Bronchial epithelial cell (primary cell): ENCODE data around the gene FADS3. TPM values are rescaled to one million over a fixed set of nuclear protein-coding genes. Genes with fewer than 3 reads are reported as not detected.

Source experiments
- DNase-seq: peaks from one replicate; pipeline ENCODE4 v3.0.0-alpha.2; 2010; ENCODE audit warnings: low read depth
- FAIRE-seq: peaks from 2 replicates; lab custom pipeline; 2011; peaks lifted over from hg19 to GRCh38; lab: Jason Lieb, UNC
- H3K27me3 ChIP-seq: 2 replicates; pipeline ENCODE4 v1.5.1; 2011; ENCODE audit warnings: low read length; ENCODE audit not compliant: control insufficient read depth, insufficient read depth
- H3K36me3 ChIP-seq: 2 replicates; pipeline ENCODE4 v1.5.1; 2011; ENCODE audit warnings: low read length; ENCODE audit not compliant: control insufficient read depth, insufficient read depth
- H3K4me3 ChIP-seq: 2 replicates; pipeline ENCODE4 v1.5.1; 2011; ENCODE audit warnings: mild to moderate bottlenecking, low read depth, low read length, control low read depth
- CTCF ChIP-seq: IDR thresholded peaks from 2 replicates; pipeline ENCODE4 v1.5.1; 2011; ENCODE audit warnings: mild to moderate bottlenecking, moderate library complexity, low read length, control low read depth, inconsistent platforms; ENCODE audit not compliant: insufficient read depth, severe bottlenecking
- total RNA-seq: library from RNA; depleted of rRNA; stranded (reverse); fragments of >200 nt; gene quantifications from 2 replicates; pipeline ENCODE4 v1.2.1, GENCODE V29; 2014

FADS3 gene
- total RNA-seq, 1 donor from 2014 or later = 31.9 TPM

- DNase-seq = no peak
- H3K36me3 ChIP-seq = no peaks in the 10 kb centered on the region
- H3K27me3 ChIP-seq = peaks cover 9% of the 10 kb centered on the region
- no peak overlapping the region for H3K4me3 ChIP-seq
- FAIRE-seq = no peak
- TF ChIP-seq CTCF = no peak
Measured at GRCh38 chr11:61912530-61912898, 21.2 kb upstream of the FADS3 start.

- DNase-seq (no peak), FAIRE-seq (no peak)
- no peaks in the 10 kb centered on the region for H3K36me3 ChIP-seq
- H3K27me3 ChIP-seq = peaks cover 9% of the 10 kb centered on the region
- no peak for TF ChIP-seq CTCF
- H3K4me3 ChIP-seq = no peak overlapping the region
Measured at GRCh38 chr11:61911701-61912529, 20.6 kb upstream of the FADS3 start.

- Histone ChIP-seq H3K36me3 (no peaks in the 10 kb centered on the region), H3K4me3 (no peak overlapping the region), H3K27me3 (peaks cover 5% of the 10 kb centered on the region)
- FAIRE-seq (no peak), DNase-seq (no peak)
- no peak for TF ChIP-seq CTCF
Measured at GRCh38 chr11:61911128-61911700, 19.9 kb upstream of the FADS3 start.

GRCh38 chr11:61910187-61911127 is 19.1 kb upstream of the FADS3 start:
- H3K36me3 ChIP-seq = no peaks in the 10 kb centered on the region
- H3K27me3 ChIP-seq = peaks cover 4% of the 10 kb centered on the region
- no peak for TF ChIP-seq CTCF
- DNase-seq (no peak), FAIRE-seq (no peak)
- H3K4me3 ChIP-seq = no peak overlapping the region

- no peaks in the 10 kb centered on the region for H3K36me3 ChIP-seq
- H3K4me3 ChIP-seq = no peak overlapping the region
- DNase-seq (no peak), FAIRE-seq (no peak)
- TF ChIP-seq CTCF = no peak
- H3K27me3 ChIP-seq = peaks cover 5% of the 10 kb centered on the region
Measured at GRCh38 chr11:61908730-61909316, 17.5 kb upstream of the FADS3 start.
